Measurements from ENCODE around the gene FOXN4.

Gene FOXN4

DNA sequence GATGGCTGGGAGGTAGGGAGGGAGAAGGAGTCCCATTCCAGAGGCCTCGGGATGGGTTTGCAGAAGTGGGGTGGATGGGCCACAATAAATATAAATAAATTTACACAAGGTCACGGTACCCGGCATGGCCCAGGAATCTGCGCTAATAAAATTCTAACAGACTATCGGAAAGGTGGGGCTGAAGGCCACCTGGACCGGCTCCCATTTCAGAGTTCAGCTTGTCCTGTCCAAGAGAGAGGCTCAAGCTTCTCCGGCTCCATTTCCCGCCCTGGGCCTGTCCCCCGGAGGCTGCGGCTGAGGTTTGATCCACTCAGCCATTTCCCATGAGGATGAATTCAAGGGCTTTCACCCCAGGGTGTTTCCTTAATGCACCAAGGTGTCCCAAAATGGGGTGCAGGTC lies 30.2 kb downstream of the FOXN4 start:
- no peak for DNase-seq

GRCh38 chr12:109277899-109278762 lies 31.0 kb downstream of the FOXN4 start:
- DNase-seq: no peak

DNA sequence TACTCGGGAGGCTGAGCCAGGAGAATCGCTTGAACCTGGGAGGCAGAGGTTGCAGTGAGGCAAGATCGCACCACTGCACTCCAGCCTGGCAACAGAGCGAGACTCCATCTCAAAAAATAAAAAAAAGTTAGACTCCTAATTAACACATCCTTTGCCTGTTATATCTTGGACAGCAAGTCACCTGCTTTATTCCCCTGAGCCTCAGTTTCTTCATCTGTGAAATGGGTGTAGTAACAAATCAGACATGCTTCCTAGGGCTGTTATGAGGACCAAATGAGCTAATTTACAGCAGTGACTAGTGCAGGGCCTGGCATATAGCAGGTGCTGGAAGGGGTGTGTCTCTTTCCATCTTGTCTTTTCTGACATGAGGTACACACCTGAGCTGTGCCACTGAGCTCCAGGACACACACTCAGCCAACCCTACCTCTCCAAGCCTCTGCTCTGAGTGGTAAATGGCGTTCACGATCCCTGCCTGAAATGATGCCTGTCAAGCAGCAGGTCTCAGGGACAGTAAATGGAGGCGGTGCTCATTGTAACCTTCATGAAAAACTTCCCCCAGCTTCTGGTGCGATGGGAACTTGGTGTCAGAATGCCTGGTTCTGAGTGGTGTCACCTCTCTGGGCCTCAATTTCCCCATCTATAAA lies 31.7 kb downstream of the FOXN4 start:
- no peak for DNase-seq

- DNase-seq: no peak
Measured at GRCh38 chr12:109276160-109276559, 32.9 kb downstream of the FOXN4 start.

- DNase-seq: no peak
Measured at GRCh38 chr12:109275173-109275572, 33.9 kb downstream of the FOXN4 start.

DNA sequence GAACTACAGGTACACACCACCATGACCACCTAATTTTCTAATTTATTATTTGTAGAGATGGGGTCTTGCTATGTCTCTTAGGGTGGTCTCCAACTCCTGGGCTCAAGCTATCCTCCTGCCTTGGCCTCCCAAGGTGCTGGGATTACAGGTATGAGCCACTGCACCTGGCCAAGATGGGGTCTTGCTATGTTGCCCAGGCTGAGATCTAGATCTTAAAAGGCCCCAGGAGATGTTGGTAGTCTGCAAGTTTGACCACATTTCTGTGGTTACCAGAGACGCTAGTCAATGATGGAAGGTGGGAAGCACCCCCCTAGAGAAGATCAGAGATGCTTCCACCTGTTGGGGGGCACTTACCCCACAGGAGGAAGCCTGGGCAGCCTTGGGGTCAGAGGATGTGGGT lies 34.7 kb downstream of the FOXN4 start:
- no peak for DNase-seq

DNA sequence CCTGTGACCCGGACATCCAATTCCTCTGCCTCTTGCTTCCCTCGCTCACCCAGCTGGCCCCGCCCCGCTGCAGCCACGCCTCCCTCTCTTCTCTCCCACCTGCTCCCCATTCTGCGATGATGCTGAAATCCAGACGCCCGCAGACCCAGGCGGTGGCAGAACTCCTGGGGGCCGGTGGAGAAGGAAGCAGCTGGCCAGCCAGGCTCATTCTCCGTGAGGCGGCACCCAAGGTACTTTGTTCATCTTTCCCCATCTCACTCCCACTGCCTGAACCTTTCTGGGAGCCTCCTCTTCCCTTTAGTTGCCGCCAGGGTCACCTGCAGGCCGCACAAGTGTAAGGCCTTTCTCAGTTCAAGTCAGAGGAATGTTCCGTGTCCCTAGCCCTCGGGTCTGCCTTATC lies 35.7 kb downstream of the FOXN4 start:
- peak; percentile 78 for DNase-seq

- no peak for DNase-seq
Measured at GRCh38 chr12:109271418-109271817, 37.7 kb downstream of the FOXN4 start.

- DNase-seq: no peak
Measured at GRCh38 chr12:109270494-109270893, 38.6 kb downstream of the FOXN4 start.

DNA sequence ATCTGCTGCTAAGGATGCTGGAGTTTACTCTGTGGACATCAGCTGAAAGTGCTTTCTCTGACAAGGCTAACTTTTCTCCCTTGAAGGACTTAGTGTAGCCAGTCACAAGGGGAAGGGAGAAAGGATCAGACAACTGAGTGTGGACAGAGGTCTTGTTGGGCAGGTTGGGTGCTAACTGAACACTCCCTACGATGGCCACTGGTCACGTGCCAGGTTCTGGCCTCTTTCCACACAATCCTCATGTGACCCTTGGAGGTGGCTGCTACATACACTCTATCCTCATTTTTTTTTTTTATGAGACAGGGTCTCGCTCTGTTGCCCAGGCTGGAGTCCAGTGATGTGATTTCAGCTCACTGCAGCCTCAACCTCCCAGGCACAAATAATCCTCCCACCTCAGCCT lies 39.7 kb downstream of the FOXN4 start:
- no peak for DNase-seq

GRCh38 chr12:109268896-109269295 lies 40.2 kb downstream of the FOXN4 start:
- DNase-seq: no peak

DNA sequence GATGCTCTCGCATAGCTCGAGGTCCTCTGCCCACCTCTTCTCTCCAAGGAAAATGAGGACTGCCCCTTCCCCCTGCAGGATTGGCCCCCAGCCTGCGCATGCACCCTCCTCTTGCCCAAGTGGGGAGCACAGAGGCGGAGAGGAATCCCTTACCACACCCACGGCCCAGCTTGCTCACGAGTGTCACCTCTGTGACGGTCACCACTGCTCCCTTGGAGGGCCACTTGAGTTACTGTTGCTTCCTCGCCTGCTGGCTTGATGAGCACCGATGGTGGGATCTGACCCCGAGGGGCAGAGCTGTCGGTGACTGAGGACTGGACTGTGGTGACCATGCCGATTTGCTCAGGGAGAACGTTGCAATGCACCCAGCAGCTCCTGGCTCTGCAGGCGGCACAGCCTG lies 41.7 kb downstream of the FOXN4 start:
- DNase-seq: no peak

DNA sequence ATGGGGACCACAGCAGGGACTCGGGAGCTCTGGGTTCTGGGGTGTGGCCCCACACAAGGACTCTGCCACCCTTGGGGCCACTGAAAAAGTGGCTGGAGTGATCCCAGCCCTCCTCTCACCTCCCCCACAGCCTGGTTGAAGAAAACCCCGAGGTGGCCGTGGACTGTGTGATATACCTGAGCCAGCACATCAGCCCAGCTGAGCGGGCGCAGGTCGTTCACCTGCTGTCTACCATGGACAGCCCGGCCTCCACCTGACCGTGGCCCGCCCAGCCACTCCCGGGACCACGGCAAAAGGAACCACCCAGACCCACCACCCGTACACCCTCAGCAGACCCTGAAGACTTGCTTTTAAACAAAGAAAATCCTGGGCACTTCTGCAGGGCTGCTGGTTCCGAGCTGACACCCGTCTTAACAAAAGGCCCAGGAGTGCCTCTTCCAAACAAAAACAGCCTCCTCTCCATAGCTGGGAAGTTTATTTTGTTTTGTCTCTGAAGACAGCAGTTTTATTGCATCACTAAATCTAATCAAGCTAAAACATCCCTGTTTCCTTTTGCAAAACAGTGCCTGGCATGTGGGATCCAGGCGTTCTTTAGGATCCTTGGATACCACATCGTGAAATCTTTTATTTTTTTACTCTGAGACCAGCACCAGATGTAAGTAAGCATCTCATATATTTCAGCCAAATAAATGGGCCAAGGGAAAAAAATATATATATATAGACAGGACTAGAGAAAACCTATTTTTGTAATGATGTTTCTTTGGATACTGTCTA lies 42.8 kb downstream of the FOXN4 start:
- DNase-seq: no peak

- DNase-seq: no peak
Measured at GRCh38 chr12:109264943-109265650, 44.0 kb downstream of the FOXN4 start.

- DNase-seq: peak; percentile 53
Measured at GRCh38 chr12:109264095-109264942, 44.8 kb downstream of the FOXN4 start.

DNA sequence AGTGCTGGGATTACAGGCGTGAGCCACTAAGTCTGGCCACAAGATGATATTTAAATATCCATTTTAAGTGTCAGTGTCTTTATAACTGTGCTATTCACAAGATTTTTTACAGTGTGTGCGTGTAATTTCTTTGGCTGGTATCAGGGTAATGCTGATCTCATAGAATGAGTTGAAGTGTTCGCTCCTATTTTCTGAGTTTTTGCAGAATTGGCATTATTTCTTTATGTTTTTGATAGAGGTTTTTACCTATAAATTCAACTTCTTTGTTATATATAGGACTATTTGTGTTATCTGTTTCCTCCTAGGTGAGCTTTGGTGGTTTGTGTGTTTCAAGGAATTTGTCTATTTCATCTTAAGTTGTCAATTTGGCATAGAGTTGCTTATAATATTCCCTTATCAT lies 45.6 kb downstream of the FOXN4 start:
- no peak for DNase-seq

DNA sequence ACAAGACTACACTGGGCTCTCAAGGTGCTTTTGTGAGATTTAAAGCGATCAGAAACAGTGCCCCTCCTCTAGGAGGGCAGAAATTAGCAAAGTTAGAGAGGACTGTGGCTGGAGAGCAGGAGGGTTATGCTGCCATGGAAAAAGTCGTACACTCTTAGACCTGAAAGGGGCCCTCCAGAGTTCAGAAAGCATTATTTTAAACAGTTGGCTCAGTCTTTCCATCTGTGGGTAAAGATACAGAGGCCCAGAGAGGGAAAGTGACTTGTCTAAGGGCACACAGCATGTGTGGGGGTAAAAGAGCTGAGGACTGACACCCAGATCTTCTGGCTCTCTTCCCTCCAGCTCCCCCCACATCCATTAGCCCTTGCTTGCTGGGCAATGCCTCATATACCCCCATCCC lies 47.1 kb downstream of the FOXN4 start:
- no peak for DNase-seq

- no peak for DNase-seq
Measured at GRCh38 chr12:109261087-109261486, 48.0 kb downstream of the FOXN4 start.

- no peak for DNase-seq
Measured at GRCh38 chr12:109259545-109259895, 49.6 kb downstream of the FOXN4 start.

GRCh38 chr12:109258607-109259544 lies 50.2 kb downstream of the FOXN4 start:
- DNase-seq: no peak

GRCh38 chr12:109258201-109258600 lies 50.9 kb downstream of the FOXN4 start:
- no peak for DNase-seq

Data from NCI-H345 (cell line).